ENCODE measurements around the gene PPP6R1.

Gene PPP6R1

GRCh38 chr19:55276720-55277430, 18.1 kb upstream of the PPP6R1 start:
- ChIA-PET CTCF (interaction anchor here (0.6 to 1.7 kb wide), 2 partner anchors 15 to 56 kb away, joined by 5 read pairs; no protein-coding TSS in a partner anchor), POLR2A (ENCODE audit: low non-redundant PET) (no interaction called here)
- no peak for DNase-seq (ENCODE audit: low spot score)

DNA sequence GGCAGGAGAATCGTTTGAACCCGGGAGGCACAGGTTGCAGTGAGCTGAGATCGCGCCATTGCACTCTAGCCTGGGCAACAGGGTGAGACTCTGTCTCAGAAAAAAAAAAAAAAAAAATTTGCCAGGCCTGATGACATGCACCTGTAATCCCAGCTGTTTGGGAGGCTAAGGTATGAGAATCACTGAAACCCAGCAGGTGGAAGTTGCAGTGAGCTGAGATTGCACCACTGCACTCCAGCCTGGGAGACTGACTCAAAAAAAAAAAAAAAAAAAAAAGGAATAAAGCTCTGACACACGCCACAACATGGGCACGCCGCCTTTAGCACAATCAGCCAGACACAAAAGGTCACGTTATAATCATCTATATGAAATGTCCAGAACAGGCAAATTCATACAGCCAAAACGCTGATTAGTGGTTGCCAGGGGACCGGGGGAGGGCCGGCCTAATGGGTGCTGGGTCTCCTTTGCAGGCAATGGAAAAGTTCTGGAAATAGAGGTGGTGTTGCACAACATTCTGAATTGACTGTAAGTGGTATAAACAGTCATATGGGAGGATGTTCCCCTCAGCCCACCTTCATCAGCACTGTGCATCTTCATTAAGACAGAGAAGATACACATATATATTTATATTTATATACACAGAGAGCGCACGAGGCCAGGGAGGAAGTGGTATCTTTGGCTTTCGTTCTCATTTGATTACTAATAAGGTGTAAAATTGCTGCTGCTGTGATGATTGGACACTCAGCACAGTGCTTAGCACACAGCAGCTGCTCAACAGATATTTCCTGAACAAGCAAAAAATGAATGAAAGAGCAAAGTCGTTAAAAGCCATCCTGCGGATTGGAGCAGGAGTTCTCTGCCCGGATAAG, 17.3 kb upstream of the PPP6R1 start:
- CTCF ChIA-PET: interaction anchor here (0.6 to 1.7 kb wide), 2 partner anchors 16 to 55 kb away, joined by 5 read pairs; no protein-coding TSS in a partner anchor
- POLR2A ChIA-PET (ENCODE audit: low non-redundant PET): interaction anchor here (0.7 kb wide), 1 partner anchor 187 kb away, joined by 6 read pairs; no protein-coding TSS in a partner anchor
- no peak for TF ChIP-seq CTCF (conservative IDR thresholded peaks at IDR 0.05; ENCODE audit: low read depth)
- DNase-seq (ENCODE audit: low spot score): no peak
- H3K27ac ChIP-seq: peak overlapping the region; percentile 2; the same call in 1 of the 2 replicates

More at GRCh38 chr19:55276720-55277430, 18.1 kb upstream of the PPP6R1 start:
- peak overlapping the region; percentile 2; the same call in 1 of the 2 replicates for H3K27ac ChIP-seq
- no peak for TF ChIP-seq CTCF (conservative IDR thresholded peaks at IDR 0.05; ENCODE audit: low read depth)

- DNase-seq (ENCODE audit: low spot score): no peak
- CTCF ChIA-PET: no interaction called here
- H3K27ac ChIP-seq: no peak overlapping the region
- TF ChIP-seq CTCF (conservative IDR thresholded peaks at IDR 0.05; ENCODE audit: low read depth): no peak
- POLR2A ChIA-PET (ENCODE audit: low non-redundant PET): no interaction called here
These were observed 15.3 kb upstream of the PPP6R1 start for GRCh38 chr19:55273978-55274707.

DNA sequence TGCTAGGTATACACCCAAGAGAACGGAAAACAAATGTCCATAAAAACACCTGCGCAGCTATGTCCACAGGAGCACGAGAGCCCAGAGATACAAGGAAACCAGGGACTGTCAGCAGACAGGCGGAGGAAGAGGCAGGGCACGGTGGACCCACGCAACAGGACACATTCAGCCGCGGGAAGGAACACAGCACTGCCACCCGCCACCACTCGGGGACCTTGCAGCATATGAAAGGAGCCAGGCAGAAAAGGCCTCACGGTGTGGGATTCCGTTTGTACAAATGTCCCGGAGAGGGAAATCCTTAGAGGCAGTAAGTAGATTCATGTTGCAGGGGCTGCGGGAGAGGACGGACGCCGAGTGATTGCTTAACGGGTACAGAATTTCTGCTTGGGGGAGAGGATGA, 13.3 kb upstream of the PPP6R1 start:
- ChIA-PET CTCF (interaction anchor here (0.6 kb wide), 1 partner anchor 137 kb away, joined by 3 read pairs; no protein-coding TSS in a partner anchor), POLR2A (ENCODE audit: low non-redundant PET) (no interaction called here)
- TF ChIP-seq CTCF (conservative IDR thresholded peaks at IDR 0.05; ENCODE audit: low read depth): no peak
- no peak for DNase-seq (ENCODE audit: low spot score)
- H3K27ac ChIP-seq: no peak overlapping the region

- no peak overlapping the region for H3K27ac ChIP-seq
- ChIA-PET POLR2A (ENCODE audit: low non-redundant PET) (no interaction called here), CTCF (no interaction called here)
- DNase-seq (ENCODE audit: low spot score): no peak
- TF ChIP-seq CTCF (conservative IDR thresholded peaks at IDR 0.05; ENCODE audit: low read depth): no peak
These were observed 11.5 kb upstream of the PPP6R1 start for GRCh38 chr19:55270172-55270942.
